CD4-positive, alpha-beta T cell treated with Interleukin-15 for 4 hours (primary cell): ENCODE results near the gene BBOX1.
"Not testable (repeated sequence)": the region's sequence is repeated elsewhere in the genome, so short reads cannot be mapped to it uniquely, and the experiment has no call there.

Experiments used
- DNase-seq: peaks from one replicate; pipeline ENCODE4 v3.0.0-alpha.2; 2020; ENCODE audit warnings: low spot score

The BBOX1 gene, protein sequence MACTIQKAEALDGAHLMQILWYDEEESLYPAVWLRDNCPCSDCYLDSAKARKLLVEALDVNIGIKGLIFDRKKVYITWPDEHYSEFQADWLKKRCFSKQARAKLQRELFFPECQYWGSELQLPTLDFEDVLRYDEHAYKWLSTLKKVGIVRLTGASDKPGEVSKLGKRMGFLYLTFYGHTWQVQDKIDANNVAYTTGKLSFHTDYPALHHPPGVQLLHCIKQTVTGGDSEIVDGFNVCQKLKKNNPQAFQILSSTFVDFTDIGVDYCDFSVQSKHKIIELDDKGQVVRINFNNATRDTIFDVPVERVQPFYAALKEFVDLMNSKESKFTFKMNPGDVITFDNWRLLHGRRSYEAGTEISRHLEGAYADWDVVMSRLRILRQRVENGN

DNA sequence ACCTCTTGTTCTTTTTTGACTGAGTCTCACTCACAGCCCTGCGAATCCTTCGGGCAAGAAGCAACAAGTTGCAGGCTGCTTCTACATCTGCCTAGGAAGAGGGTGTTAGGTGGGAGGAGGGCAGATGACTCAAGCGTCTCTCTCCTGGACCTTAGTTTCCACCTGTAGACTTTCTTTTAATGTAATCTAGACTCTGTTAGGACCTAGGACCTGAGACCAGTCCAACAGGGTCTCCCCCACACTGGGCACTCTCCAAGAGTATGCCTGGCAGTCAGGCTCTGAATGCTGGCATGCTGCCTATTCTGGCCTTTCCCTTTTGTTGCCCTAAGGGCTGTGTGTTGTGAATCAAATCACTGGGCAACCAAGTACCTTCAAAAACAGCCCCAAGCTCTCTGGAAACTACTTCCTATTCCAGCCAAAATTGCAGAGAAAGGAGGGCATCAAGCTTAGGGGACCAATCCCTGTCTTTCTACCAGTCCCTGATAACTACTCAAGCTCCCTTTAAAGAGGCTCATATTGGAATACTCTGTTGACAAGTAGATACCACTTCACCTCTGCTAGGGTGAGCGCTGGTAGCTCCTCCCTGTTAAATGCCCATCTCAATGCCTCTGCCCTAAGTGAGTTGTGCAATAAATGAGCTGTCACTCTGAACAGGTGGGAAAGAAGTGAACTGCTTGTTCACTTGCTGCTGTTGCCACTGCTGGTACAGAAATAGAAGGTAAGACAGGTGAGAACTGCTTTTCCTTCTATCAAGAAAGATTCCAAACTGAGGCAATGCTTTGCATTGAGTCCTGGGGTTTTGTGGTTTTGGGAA is at the start of gene BBOX1:
BBOX1 (plus strand) TSS at position 514 of the 814 bp plus-strand sequence. CDS start 14,616 bp downstream, outside the sequence.
- DNase-seq = no peak

DNA sequence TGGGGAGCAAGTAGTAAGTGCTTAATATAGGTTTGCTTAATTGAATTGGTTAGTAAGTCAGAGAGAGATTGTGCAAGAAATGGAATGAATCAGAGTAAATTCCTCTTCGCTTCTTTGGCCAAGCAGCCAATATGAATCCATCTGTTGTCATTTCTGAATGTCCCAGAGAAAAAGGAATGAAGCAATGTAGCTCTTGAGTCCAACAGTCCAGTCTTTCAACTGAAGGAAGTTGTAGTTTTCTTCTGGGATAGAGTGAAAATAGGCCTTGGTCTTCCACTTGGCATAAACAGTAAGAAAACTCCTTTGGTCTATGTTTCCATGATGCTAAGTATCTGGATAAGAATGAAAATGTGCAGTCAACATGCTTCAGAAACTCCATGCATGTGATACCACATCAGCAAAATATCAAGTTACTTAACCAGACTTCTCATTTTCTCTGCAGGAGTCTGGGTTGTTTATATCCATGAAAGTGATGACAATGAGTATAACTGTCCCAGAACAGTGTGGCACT is 48.5 kb upstream of the BBOX1 start:
- no peak for DNase-seq

DNA sequence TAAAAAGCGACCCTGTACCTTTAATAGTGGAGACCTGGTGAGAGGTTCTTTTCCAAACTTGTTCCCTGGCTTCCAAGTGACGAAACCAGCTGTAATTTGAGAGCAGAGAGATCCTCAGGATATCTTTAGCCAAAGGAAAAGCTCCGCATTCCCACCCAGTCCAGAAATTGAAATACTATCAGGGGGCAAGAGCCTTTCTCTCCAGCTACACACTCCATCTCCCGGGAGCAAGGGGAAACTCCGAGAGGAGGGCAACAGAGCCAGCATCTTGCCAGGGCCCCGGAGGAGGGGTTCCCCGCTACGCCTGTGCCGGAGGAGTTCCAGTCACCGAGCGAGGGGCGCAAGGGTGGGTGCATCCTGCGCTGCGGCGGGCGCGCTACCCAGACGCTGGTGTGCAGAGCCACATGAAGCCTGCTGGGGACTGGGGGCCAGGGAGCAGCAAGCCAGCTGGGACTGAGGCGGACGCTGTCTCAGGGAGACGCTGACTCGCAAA is 46.6 kb upstream of the BBOX1 start, which contains the start of gene FIBIN:
FIBIN (plus strand) TSS at position 148 of the 493 bp plus-strand sequence. CDS start 415 bp downstream, outside the sequence.
- no peak for DNase-seq

DNA sequence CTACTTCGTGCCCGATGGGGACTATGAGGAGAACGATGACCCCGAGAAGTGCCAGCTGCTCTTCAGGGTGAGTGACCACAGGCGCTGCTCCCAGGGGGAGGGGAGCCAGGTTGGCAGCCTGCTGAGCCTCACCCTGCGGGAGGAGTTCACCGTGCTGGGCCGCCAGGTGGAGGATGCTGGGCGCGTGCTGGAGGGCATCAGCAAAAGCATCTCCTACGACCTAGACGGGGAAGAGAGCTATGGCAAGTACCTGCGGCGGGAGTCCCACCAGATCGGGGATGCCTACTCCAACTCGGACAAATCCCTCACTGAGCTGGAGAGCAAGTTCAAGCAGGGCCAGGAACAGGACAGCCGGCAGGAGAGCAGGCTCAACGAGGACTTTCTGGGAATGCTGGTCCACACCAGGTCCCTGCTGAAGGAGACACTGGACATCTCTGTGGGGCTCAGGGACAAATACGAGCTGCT is 46.0 kb upstream of the BBOX1 start:
- DNase-seq = no peak

DNA sequence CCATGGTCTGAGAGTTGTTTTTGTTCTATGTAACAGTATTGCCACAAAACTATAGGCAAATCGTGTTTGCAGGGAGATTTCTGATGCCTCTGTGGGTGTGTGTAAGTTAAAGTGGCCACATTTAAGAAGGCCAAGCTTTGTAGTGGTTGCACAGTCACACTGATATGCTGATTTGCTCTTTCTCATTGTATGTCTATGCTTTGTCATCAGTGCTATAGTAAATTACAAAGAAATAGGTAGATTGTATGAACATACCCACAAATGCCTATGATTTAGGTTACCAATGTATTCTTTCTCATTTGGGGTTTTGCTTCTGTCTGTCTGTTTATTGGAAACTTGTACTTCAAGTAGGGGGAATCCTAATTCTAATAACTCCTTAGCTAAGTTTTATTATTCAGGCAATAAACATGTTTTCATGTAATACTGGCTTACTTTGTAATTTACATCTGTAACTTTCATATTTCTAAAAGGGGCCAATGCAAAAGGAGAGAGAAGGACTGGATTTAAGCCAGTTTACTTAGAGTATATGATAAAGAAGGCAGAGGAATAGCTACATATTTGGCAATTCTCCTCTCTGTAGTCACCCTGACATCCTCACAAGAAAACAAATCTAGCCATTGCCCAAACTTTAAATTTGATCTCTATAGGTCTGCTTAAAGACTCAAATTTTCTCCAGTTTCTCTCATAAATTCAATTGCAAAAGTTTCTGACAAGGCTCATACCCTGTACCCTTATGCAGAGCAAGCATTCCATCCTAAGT is 44.7 kb upstream of the BBOX1 start:
- DNase-seq = no peak

DNA sequence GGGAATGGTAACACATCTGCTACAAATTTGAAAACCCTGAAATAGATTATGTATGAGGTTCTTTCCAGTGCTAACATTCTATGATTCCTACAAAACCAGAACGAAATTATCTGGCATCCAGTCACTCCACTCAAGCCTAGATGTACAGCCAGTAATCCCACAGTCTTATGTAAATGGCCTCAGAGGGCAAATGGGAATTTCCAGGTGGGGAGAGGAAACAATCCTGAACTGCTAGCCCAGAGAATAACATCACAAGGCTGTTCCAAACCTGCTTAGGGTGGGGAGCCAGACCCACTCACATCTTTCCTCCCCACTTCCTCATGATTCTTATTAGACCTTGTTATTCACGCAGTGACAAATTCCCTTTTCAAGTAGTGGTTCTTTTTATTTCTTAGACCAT is 43.2 kb upstream of the BBOX1 start:
- no peak for DNase-seq

DNA sequence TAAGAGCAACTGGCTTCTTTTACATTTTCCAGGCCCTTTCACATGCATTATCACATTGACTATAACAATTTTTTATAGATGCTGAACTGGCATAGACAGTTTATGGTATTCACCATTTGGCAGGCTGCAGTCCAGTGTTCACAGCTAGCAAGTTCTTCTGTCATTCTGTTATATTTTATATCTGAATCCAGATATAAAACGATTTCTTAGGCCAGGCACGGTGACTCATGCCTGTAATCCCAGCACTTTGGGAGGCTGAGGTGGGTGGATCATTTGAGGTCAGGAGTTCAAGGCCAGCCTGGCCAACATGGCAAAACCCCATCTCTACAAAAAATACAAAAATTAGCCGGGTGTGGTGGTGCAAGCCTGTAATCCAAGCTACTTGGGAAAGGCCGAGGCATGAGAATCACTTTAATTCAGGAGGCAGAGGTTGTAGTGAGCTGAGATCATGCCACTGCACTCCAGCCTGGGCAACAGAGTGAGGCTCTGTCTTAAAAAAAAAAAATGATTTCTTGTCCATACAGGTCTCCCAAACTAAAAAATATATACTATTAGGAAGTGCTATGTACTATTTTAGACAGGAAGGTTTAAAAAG is 39.4 kb upstream of the BBOX1 start:
- not testable (repeated sequence) for DNase-seq

DNA sequence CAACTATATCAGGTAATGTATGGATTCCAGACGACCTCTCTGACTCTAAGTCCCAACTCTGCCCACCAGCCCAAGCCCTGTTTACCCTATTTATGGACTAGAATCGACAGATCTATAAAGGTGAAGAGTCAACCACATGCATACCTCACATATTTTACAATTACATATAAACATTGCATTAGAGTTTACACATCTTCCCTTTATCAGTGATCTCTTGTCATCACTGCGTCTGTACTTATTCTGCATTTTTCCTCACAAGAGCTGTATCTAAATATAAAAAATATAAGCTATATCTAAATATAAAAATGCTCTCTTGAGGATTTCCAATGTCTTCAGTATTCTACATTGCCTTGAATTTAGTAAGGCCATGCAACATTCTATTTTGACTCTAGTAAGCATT is 38.2 kb upstream of the BBOX1 start:
- no peak for DNase-seq

DNA sequence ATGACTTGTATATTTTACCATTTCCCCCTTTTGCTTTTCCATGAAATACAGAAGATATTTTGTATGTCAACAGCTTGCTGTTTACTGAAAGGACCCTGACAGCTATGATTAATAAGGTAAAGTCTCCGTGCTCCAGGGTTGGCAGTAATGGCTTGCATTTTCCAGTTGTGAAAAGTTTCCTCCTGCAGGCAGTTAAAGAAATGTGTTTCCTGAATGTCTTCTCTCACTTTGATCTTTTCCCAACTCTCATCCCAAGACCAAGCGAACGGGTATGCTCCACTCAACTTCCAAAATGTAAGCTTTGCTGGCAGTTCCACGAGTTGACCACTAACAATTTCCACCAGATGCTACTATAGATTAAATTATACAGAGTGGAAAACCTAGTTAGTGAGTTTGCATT is 37.8 kb upstream of the BBOX1 start:
- no peak for DNase-seq

DNA sequence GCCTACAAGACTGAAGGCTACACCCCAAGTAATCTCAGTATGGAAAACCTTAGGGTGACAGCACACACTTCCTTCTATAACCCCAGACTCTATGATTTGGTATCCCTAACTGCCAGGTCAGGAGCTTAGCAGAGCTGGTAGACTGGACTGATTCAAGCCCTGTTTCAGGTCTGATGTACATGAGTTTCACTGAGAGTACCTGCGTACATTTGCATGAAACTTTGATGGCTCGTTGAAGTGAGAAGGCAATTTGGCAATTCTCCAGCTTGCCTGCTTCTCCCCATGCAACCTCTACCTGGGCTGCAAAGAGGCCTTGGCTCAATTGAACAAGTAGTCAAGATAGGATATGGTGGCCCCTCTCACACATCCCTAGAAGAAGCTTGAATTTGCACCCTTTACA is 36.5 kb upstream of the BBOX1 start:
- no peak for DNase-seq

DNA sequence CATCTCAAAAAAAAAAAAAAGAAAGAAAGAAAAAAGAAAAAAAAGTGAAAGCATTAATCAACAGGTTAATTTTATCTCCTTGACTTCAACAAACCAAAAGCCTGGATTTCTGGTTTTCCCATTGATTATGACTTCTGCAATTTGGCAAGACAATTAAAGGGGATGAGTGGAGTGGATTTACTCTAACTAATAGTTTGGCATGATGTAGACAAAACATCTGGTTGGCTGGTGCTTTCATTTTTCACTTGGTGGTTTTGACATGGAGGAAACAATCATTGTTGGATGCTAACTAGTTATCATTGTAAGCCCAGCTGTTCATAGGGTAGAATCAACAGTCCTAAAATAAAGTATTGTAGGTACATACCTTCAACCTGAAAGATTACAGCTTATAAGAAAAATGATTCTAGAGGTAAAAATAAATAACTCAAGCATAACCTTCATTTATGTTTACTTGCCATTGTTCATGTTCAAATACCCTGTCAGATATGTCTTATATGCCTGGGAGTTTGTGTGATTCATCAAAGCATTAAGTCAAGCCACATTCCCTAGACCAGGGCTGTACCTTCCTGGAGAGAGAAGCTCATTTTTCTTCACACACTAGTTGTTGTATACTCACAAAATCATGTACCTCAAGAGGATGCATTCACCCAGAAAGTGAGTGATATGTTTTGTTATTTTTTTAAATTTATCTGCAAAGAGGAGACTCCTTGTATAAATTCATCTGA is 31.6 kb upstream of the BBOX1 start:
- no peak for DNase-seq

DNA sequence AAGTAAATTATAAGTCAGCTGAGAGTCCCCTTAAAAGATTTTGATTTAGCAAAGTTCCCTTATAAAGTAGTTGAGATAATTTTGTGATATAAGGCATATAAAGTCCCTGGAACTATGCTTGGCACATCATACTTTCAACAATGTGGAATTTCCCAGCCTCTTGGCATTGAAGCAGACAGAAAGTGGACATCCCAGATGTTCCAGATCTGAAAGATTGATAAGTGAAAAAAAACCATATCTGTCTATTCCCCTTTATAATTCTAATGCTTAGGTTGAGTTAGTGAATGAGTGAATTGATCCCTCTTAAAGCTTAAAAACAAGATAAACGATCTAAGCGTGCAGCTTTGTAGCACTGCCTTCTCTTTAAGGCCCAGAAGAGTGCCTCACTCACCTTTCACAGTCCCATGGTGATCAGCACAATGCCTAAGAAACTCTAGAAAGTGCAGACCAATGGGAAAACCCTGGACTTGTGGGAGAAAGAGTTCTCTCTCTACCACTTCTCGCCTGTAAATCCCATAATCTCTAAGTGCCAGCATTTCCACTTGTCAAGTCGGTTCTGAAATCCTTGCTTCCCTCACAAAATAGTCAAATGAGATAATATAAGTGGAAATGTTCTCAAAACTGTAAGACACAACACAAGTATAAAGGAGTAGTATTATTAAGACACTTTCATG is 28.9 kb upstream of the BBOX1 start:
- no peak for DNase-seq

DNA sequence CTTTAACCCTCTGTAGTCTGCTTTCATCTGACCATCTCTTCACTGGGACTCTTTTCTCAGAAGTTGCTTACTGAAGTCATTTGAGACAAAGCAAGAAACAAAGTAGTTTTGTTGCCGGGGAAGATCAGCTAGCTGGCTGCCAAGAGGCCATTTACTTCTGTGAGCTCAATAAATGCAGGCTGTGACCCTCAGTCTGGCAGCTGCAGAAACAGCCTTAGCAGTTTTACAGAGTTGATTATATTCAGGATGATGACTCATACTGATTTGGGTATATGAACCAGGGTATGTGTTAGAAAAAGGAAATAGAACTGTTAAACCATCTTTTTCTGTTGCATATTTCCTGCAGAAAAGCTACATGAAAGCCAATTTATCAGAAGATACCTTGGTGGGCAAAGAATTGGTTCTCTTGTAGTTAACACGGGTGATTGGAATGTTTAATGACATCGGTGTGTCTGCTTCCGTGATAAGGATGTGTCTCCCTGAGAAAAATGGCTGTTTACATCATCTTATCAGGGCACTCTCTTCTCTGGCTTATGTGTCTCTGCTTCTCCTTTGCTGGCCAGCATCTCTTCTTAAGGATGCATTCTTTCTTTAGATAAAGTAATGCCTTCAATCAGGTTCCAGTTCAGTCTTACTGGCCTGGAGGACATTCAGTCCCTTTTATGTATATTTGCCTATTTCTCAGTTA is 28.2 kb upstream of the BBOX1 start:
- no peak for DNase-seq

DNA sequence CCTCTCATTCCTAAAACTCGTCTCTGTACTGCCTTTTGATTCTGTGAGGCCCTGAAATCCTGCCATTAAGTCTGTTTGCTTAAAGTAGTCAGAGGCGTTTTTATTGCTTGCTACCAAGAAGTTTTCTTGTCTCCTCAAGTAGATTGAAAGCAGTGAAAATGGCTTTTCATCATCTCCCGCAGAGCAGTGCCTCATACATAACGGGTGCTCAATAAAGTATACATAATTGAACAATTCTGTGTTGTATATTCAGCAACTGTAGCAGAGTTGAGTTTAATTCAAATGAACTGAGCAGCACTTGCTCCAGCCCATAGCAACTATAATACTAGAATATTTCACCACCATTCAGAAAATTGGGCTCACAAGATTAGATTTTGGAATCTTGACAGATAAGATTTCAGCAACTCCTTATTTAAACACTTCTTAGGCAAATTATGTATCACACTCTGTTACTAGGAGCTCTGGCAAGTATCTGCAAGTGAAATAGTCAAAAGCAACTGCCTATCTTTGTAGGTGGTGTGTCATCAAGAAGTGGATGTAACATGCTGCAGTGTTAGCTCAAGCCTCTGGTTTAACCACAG is 26.7 kb upstream of the BBOX1 start:
- DNase-seq = no peak

DNA sequence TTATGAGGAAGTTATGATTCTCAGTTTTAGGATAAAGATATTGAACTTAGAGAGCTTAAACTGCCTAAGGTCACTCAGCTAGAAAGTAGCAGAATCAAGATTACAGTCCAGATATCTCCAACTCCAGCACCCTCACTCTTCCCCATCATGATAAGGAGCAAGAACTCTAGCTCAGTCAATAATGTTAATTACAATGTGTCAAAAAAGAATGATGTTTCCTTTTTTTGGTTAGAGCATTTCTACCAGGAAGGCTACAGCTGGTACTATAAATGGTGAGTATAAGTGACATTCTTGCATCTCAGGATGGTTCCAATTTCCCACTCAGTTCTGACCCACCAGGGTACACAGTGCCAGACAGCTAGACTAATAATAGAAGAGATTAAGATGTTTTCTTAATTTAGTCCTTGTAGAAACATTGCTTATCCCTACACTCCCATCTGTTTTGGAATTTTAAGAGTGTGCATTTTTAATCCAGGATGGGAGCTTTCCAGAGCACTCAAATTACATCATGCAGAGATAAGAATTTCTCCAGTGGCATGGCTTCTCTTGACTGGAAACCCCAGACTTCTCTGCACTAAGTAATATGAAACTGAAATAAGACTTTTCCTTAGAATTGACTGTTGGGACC is 21.6 kb upstream of the BBOX1 start:
- no peak for DNase-seq

DNA sequence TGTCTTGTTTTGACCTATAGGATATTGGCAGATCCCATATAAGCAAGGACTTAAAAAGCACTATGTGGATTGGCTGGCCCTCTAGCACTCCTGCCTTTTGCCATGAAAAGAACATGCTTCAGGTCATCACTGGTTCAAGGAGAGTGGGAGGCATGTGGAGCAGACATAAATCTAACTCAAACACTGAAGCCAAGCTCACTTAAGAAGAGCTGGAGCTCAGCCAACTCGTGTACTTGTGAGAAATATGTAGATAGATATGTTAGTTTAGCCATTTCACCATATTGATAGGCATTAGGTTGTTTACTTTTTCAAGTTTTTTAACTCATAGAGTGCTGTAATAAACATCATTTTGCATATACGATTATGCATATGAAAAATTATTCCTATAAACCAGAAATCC is 19.9 kb upstream of the BBOX1 start:
- DNase-seq = no peak

DNA sequence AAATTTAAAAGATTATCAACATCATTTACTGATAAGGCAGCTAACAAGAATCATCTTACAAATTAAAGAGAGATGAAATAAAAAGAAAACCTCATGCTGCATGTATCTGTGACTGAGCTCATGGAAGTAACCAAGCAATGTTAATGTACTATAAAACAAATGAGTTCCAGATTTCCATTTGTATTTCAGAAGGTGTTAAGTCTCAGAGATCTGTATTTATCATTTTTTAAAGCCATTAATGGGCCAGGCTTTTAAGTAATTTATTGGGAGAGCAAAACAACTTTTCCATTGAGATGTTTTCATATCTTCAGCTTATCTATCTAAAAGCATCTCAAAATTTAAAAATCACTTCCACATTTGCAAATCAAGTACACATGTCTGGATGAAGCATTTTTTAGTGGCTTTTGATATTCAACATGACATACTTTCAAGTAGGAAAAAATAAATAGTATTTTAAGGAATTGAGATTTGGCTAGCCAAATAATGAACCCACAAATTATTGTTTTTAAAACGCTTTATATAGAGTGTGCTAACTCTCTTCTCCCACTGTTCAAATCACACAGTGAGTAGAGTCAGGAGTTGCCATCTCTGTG is 17.9 kb upstream of the BBOX1 start:
- no peak for DNase-seq

DNA sequence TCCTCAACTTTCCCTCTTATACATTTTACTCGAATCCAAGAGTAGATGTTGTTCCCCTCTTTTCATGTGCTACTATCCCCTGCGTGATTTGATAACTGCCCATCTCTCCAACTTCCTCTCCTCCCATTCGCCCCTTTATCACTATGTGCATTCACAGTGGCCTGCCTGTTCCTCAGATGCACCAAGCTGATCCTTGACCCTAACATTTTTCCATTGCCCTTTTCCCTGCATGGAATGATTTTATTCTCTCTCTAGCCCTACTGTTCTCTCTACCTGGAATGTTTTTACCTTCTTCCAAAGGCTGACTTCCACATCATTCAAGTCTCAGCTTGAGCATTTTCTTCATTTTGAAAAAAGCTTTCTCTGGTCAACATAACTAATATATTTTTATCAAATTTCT is 15.8 kb upstream of the BBOX1 start:
- no peak for DNase-seq
